HCT116 (cell line): ENCODE results near the gene KLHL3. TPM values are rescaled to one million over a fixed set of nuclear protein-coding genes. Genes with fewer than 3 reads are reported as not detected.

Experiments
- ATAC-seq: fragments of 200-7000 bp; cut with Tn5 transposase; 2 replicates; pipeline ENCODE4 v1.9.1; 2020; ENCODE audit warnings: mild to moderate bottlenecking, moderate library complexity
- BruUV-seq: library from RNA; stranded (reverse); fragments of 400-500 nt; replicated peaks from 2 replicates; lab custom pipeline; 2021; lab: Mats Ljungman, UMichigan
- CTCF ChIA-PET: fragments of 300-600 bp; sonication (Branson Sonifier 250); formaldehyde crosslinking; loops from one replicate; lab custom pipeline; 2021; ENCODE audit warnings: antibody characterized with exemption; lab: Charles Lee
- POLR2A ChIA-PET: fragments of 300-600, 350-600 bp; sonication (Branson Sonifier 250); formaldehyde crosslinking; loops from one replicate; lab custom pipeline; 2021; ENCODE audit warnings: antibody characterized with exemption; lab: Charles Lee
- RAD21 ChIA-PET, 2 experiments: fragments of 300-600 bp; sonication (Branson Sonifier 250); formaldehyde crosslinking; loops; one replicate each; lab custom pipeline; 2023; ENCODE audit warnings: low total read pairs in 2 of 2; ENCODE audit not compliant: uncharacterized antibody in 2 of 2, unreplicated experiment in 2 of 2, low non-redundant PET in 1 of 2; lab: Charles Lee
- DNase-seq: peaks from one replicate; pipeline ENCODE4 v3.0.0-alpha.2; 2010; ENCODE audit warnings: low read depth, low spot score
- H2AFZ ChIP-seq: fragments of 200-600 bp; shearing (Covaris generic), sonication (generic); 2 replicates; pipeline ENCODE4 v1.6.1; 2017; ENCODE audit warnings: low read depth, mixed run types, mixed read lengths, antibody characterized with exemption, low read length; ENCODE audit not compliant: poor library complexity, severe bottlenecking
- H3K27ac ChIP-seq: 2 replicates; pipeline ENCODE4 v1.5.1; 2012; ENCODE audit warnings: low read depth, low read length
- H3K27me3 ChIP-seq: fragments of 200-600 bp; sonication (generic); 2 replicates; pipeline ENCODE4 v1.6.1; 2016; ENCODE audit warnings: mixed run types, low read length, mixed read lengths; ENCODE audit not compliant: insufficient read depth
- H3K36me3 ChIP-seq, 2 experiments: fragments of 200-500 bp in 1 of 2; fragments of 200-600 bp in 1 of 2; sonication (Bioruptor generic) in 1 of 2; sonication (generic) in 1 of 2; 2 replicates each; pipeline versions ENCODE4 v1.5.1 to v1.6.1; 2014 to 2016; ENCODE audit warnings: low read length in 2 of 2, inconsistent platforms in 1 of 2, mixed read lengths in 1 of 2, mixed run types in 1 of 2; ENCODE audit not compliant: insufficient read depth in 2 of 2, control insufficient read depth in 1 of 2
- H3K4me1 ChIP-seq, 2 experiments: fragments of 200-600 bp in 1 of 2; sonication (generic) in 1 of 2; 2 replicates each; pipeline versions ENCODE4 v1.5.1 to v1.6.1; 2012 to 2017; ENCODE audit warnings: low read length in 2 of 2, inconsistent platforms in 1 of 2, mild to moderate bottlenecking in 1 of 2, mixed read lengths in 1 of 2, mixed run types in 1 of 2, moderate library complexity in 1 of 2; ENCODE audit not compliant: insufficient read depth in 2 of 2, control insufficient read depth in 1 of 2
- H3K4me2 ChIP-seq: fragments of 200-600 bp; sonication (generic); 2 replicates; pipeline ENCODE4 v1.6.1; 2017; ENCODE audit warnings: mixed run types, low read length, mixed read lengths
- H3K4me3 ChIP-seq, 2 experiments: fragments of 200-600 bp in 1 of 2; sonication (generic) in 1 of 2; replicated peaks in 1 of 2; 2 replicates each; pipeline ENCODE4 v1.5.1; 2011 to 2016; ENCODE audit warnings: low read length in 2 of 2, control low read depth in 1 of 2, low read depth in 1 of 2, mild to moderate bottlenecking in 1 of 2, mixed read lengths in 1 of 2, mixed run types in 1 of 2
- H3K79me2 ChIP-seq: fragments of 200-600 bp; sonication (generic); 2 replicates; pipeline ENCODE4 v1.6.1; 2017; ENCODE audit warnings: mild to moderate bottlenecking, mixed run types, low read length, moderate library complexity, mixed read lengths; ENCODE audit not compliant: insufficient read depth
- H3K9ac ChIP-seq: fragments of 200-600 bp; sonication (generic); 2 replicates; pipeline ENCODE4 v1.6.1; 2016; ENCODE audit warnings: low read length, mixed read lengths
- H3K9me2 ChIP-seq: fragments of 200-600 bp; sonication (generic), shearing (Covaris generic); 2 replicates; pipeline ENCODE4 v1.6.1; 2017; ENCODE audit warnings: mixed run types, mild to moderate bottlenecking, moderate library complexity; ENCODE audit not compliant: insufficient read depth
- H3K9me3 ChIP-seq, 2 experiments: fragments of 200-500 bp in 1 of 2; fragments of 200-600 bp in 1 of 2; sonication (Bioruptor generic) in 1 of 2; sonication (generic) in 1 of 2; 2 replicates each; pipeline ENCODE4 v1.6.1; 2014 to 2017; ENCODE audit warnings: low read length in 2 of 2, mixed read lengths in 2 of 2, inconsistent platforms in 1 of 2, low read depth in 1 of 2, mild to moderate bottlenecking in 1 of 2, mixed run types in 1 of 2, moderate library complexity in 1 of 2; ENCODE audit not compliant: control insufficient read depth in 1 of 2, insufficient read depth in 1 of 2
- H4K20me1 ChIP-seq: fragments of 200-600 bp; sonication (generic), shearing (Covaris generic); 2 replicates; pipeline ENCODE4 v1.6.1; 2017; ENCODE audit warnings: mixed run types, mild to moderate bottlenecking, moderate library complexity; ENCODE audit not compliant: insufficient read depth
- ATF3 ChIP-seq: IDR thresholded peaks from 2 replicates; pipeline ENCODE4 v1.6.1; 2012
- CBX3 ChIP-seq: IDR thresholded peaks from 2 replicates; pipeline ENCODE4 v1.6.1; 2012; ENCODE audit warnings: low read depth
- CEBPB ChIP-seq: IDR thresholded peaks from 2 replicates; pipeline ENCODE4 v1.6.1; 2012; ENCODE audit warnings: low read depth
- CTCF ChIP-seq, 3 experiments: fragments of 200-600 bp in 1 of 3; sonication (generic) in 1 of 3; IDR thresholded peaks in 2 of 3; conservative IDR thresholded peaks in 1 of 3; 2 replicates each; pipeline ENCODE4 v1.5.1; 2012 to 2017; ENCODE audit warnings: low read depth in 2 of 3, low read length in 2 of 3, antibody characterized with exemption in 1 of 3, borderline replicate concordance in 1 of 3, control low read depth in 1 of 3, mild to moderate bottlenecking in 1 of 3, mixed read lengths in 1 of 3, mixed run types in 1 of 3, moderate library complexity in 1 of 3; ENCODE audit not compliant: insufficient read depth in 1 of 3
- ELF1 ChIP-seq: IDR thresholded peaks from 2 replicates; pipeline ENCODE4 v1.6.1; 2012; ENCODE audit warnings: low read depth, borderline replicate concordance
- EZH2 ChIP-seq: fragments of 200-600 bp; sonication (generic); IDR thresholded peaks from 2 replicates; pipeline ENCODE4 v1.6.1; 2017; ENCODE audit warnings: antibody characterized with exemption, mixed run types
- EZH2phosphoT487 ChIP-seq: fragments of 200-600 bp; IDR thresholded peaks from 2 replicates; pipeline ENCODE4 v1.6.1; 2018; ENCODE audit warnings: antibody characterized with exemption, borderline replicate concordance
- FOSL1 ChIP-seq: IDR thresholded peaks from 2 replicates; pipeline ENCODE4 v1.6.1; 2012; ENCODE audit warnings: low read depth
- JUND ChIP-seq: IDR thresholded peaks from 2 replicates; pipeline ENCODE4 v1.6.1; 2012
- MAX ChIP-seq: IDR thresholded peaks from 2 replicates; pipeline ENCODE4 v1.6.1; 2012
- POLR2AphosphoS5 ChIP-seq: IDR thresholded peaks from 2 replicates; pipeline ENCODE4 v1.6.1; 2011; ENCODE audit warnings: mild to moderate bottlenecking, low read depth, low read length, moderate library complexity
- SIN3A ChIP-seq: IDR thresholded peaks from 2 replicates; pipeline ENCODE4 v1.6.1; 2012; ENCODE audit warnings: low read depth
- SRF ChIP-seq: IDR thresholded peaks from 2 replicates; pipeline ENCODE4 v1.6.1; 2012; ENCODE audit warnings: low read depth
- TCF7L2 ChIP-seq: IDR thresholded peaks from 2 replicates; pipeline ENCODE4 v1.7.0; 2011; ENCODE audit warnings: borderline replicate concordance, inconsistent platforms; ENCODE audit not compliant: insufficient read depth, insufficient read length; ENCODE audit errors: extremely low read depth
- ZFX ChIP-seq: fragments of 450-650 bp; IDR thresholded peaks from 2 replicates; pipeline ENCODE4 v1.6.1; 2017
- ZNF274 ChIP-seq: fragments of 200-500 bp; sonication (Bioruptor generic); IDR thresholded peaks from 2 replicates; pipeline ENCODE4 v1.6.1; 2014; ENCODE audit warnings: mild to moderate bottlenecking, low read depth, low read length, inconsistent platforms
- intact Hi-C: fragments of 100-400 bp; cut with micrococcal nuclease; formaldehyde crosslinking; loops from 2 replicates; pipeline ENCODE4 v1.10.0; 2022
- total RNA-seq: library from RNA; stranded (reverse); gene quantifications from one replicate; pipeline ENCODE4 v1.2.1, GENCODE V29; 2021; ENCODE audit not compliant: unreplicated experiment

Gene KLHL3
- total RNA-seq, 1 experiment from 2014 or later = not detected

DNA sequence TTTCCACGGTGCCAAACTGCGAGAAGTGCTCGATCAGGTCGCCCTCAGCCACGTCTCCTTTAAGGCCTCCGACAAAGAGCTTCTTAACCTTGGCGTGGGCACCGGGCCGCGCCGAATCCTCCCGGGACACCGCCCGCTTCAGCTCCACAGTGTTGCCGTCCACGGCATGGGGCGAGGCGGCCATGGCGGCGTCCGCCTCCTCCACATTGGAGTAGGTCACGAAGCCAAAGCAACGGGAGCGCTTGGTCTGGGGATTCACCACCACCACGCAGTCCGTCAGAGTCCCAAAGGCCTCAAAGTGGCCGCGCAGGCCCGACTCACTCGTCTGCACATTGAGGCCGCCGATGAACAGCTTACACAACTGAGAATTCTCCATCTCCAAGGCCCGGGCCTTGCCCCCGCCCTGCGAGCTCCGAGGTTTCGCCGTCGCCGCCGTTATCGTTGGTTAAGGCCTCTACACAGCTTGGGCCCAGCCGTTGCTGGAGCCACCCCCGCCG is 17.9 kb upstream of the KLHL3 start:
- TSS peak; percentile 72 for BruUV-seq
- no peaks in the 10 kb centered on the region for H3K9me2 ChIP-seq
- H3K27me3 ChIP-seq = no peaks in the 10 kb centered on the region
- peak overlapping the region; percentile 97 for H3K9ac ChIP-seq
- ChIA-PET POLR2A (interaction anchor here (1.1 kb wide), 1 partner anchor 124 kb away, joined by 3 read pairs; no protein-coding TSS in a partner anchor), CTCF (interaction anchor here (1.1 to 1.2 kb wide), 2 partner anchors 11 to 12 kb away, joined by 3 to 5 read pairs; no protein-coding TSS in a partner anchor), RAD21 (no interaction called here)
- peak; percentile 15 for ATAC-seq
- H3K27ac ChIP-seq = peak overlapping the region; percentile 91
- DNase-seq = no peak
- H3K4me3 ChIP-seq = peak overlapping the region; percentile 87 to 97
- H4K20me1 ChIP-seq = peaks cover 35% of the 10 kb centered on the region
- H3K4me2 ChIP-seq = peak overlapping the region; percentile 89
- H3K36me3 ChIP-seq = 0 out of 4 replicates have a peak, but pooled peaks cover 0 to 3% of the 10 kb centered on the region in 2 experiments
- H2AFZ ChIP-seq = no peak overlapping the region
- intact Hi-C loops = loop anchor here (2.0 kb wide), 1 partner anchor 283 kb away; no protein-coding TSS in a partner anchor
- TF ChIP-seq ZFX (peak; percentile 99), MAX (no peak)
- no peaks in the 10 kb centered on the region for H3K9me3 ChIP-seq
- peaks cover 42% of the 10 kb centered on the region for H3K79me2 ChIP-seq
- H3K4me1 ChIP-seq = peaks cover 0 to 20% of the 10 kb centered on the region in 2 experiments; a peak in 2 of 4 replicates

GRCh38 chr5:137752905-137753690 is 17.2 kb upstream of the KLHL3 start:
- ATAC-seq = no peak
- no peak for DNase-seq
- TF ChIP-seq CTCF (IDR thresholded peaks at IDR 0.05 in 2 of 3, conservative IDR thresholded peaks at IDR 0.05 in 1 of 3; ENCODE audit: borderline replicate concordance in 1 of 3, insufficient read depth in 1 of 3, low read depth in 2 of 3, low read length in 2 of 3) = no peak
- TF ChIP-seq TCF7L2 = no peak
- TF ChIP-seq EZH2 = no peak
- TF ChIP-seq ZNF274 = no peak
- no peak for TF ChIP-seq POLR2AphosphoS5
- TF ChIP-seq JUND = no peak
- TF ChIP-seq CEBPB = no peak
- no peak for TF ChIP-seq SRF
- TF ChIP-seq EZH2phosphoT487 = no peak
- no peak for TF ChIP-seq SIN3A
- no peak for TF ChIP-seq ELF1
- no peak for TF ChIP-seq FOSL1
- TF ChIP-seq ATF3 = no peak
- TF ChIP-seq CBX3 = no peak

More at GRCh38 chr5:137752905-137753690, 17.2 kb upstream of the KLHL3 start:
- intact Hi-C loops = loop anchor here (1.0 kb wide), 1 partner anchor 380 kb away; no protein-coding TSS in a partner anchor
- RAD21 ChIA-PET = no interaction called here
- Histone ChIP-seq H3K4me1 (peaks cover 0 to 20% of the 10 kb centered on the region in 2 experiments; a peak in 2 of 4 replicates), H3K27me3 (no peaks in the 10 kb centered on the region), H3K27ac (peak overlapping the region; percentile 91), H3K9me2 (no peaks in the 10 kb centered on the region), H4K20me1 (peaks cover 35% of the 10 kb centered on the region), H2AFZ (no peak overlapping the region), H3K9ac (peak overlapping the region; percentile 97), H3K4me2 (peak overlapping the region; percentile 89), H3K36me3 (0 out of 4 replicates have a peak, but pooled peaks cover 0 to 3% of the 10 kb centered on the region in 2 experiments), H3K4me3 (peak overlapping the region; percentile 87 to 97), H3K9me3 (no peaks in the 10 kb centered on the region), H3K79me2 (peaks cover 42% of the 10 kb centered on the region)
- no TSS peak for BruUV-seq
- POLR2A ChIA-PET = interaction anchor here (1.1 kb wide), 1 partner anchor 124 kb away, joined by 3 read pairs; no protein-coding TSS in a partner anchor
- CTCF ChIA-PET = interaction anchor here (1.1 to 1.2 kb wide), 2 partner anchors 10 to 11 kb away, joined by 3 to 5 read pairs; no protein-coding TSS in a partner anchor
